SKM-1 (cell line): ENCODE results near the gene NCAM1.

Experiments
- DNase-seq: peaks from one replicate; lab custom pipeline; 2025; ENCODE audit not compliant: unreplicated experiment; lab: John Stamatoyannopoulos, UW

The NCAM1 gene

DNA sequence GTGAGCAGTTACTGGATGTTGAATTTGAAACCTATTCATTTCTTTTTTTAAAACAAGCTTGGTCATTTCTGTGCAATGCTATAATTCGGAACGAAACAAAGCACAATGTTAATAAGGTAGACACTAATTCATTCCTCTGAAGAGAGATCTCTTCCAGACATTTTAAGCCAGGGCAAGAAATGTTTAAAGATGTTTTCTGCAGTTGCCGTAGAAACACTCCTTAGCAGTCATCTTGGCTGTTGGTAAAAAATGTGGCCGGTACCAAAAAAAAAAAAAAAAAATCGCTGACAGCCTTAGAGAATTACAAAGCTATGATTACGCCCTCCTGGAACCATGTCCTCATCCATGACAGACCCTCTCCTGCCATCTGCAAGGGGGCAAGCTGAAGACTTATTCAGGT is 286.7 kb downstream of the NCAM1 start:
- no peak for DNase-seq

DNA sequence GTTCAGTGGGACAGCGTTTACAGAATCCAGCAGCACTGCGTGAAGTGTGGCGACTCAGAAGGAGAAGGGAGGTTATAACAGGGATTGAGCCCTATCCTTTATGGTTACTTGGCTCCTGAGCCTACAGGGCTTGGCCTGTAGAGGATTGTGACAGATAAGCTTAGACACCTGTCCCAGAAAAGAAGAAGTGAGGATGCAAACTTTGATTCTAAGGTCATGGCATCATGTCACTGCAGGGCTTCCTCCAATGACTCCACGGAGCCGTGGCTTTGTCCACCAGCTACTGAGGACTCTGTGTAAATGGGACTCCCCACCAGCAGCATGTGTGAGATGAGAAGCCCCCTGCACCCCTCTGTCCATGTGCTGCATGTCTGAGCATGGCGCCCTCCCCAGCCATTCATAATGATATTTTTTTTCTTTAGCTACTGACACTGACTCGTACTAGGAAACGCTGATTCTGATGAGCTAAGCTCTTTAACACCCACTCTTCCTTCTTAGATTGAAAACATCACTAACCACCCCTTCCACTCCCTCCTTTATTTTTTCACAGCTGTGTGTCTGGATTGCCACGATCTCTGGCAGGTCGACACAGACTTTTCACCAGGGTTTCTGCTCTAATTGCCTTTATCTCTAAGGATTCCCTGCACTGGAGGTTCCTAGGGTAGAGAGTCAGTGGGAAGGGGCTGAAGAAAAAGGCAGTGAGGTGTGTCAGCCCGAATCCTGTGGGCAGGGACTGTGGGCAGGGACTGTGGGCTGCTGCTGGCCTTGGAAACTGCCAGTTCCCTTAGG is 287.7 kb downstream of the NCAM1 start:
- DNase-seq, result no peak

DNA sequence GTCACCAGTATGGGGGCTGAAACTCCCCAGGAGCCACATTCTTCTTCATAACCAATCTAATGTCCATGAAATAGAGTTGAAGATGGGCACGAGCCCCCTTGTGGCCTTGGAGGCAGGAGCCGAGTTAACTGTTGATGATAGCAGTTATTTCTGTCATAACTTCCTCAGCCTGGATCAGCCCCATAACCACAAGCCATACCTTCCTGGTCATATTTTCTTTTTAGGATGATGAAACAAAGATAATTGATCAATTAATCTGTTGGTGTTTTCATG is 288.2 kb downstream of the NCAM1 start:
- DNase-seq, result no peak

DNA sequence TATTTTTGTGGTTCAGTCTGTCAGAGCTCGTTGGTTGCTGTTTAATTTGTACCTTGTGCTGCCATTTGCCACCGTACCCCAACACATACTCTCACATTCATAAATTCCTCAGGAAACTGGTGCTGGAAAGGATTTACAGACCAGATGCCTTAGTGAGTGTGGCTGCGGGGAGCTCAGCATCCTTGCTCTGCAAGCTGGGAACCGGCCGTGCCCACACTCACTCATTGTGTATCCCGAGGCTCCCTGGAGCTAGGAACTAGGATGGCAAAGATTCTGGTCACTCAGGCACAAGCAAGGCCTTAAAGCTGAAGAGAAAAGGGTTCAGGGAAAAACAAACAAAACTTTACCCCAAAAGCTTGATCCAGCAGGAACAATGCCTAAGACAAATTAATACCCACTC is 288.6 kb downstream of the NCAM1 start:
- no peak for DNase-seq

DNA sequence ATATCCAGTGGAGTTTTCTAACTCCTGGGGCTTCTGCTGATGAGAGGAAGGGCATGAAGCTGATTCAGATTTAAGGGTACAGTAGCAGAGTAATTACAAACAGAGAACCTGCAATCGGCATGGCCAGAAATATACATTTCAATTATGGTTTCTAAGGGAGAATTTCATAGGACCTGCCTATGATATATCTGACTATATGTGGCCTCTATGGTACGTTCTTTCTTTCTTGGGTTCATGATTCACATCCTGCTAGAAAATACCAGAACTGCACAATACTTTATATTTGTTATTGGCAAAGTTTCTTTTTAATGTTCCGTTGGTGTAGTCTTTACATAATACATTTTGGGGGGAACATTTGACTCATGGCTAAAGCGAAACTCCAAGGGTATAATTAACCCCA is 290.1 kb downstream of the NCAM1 start:
- no peak for DNase-seq

DNA sequence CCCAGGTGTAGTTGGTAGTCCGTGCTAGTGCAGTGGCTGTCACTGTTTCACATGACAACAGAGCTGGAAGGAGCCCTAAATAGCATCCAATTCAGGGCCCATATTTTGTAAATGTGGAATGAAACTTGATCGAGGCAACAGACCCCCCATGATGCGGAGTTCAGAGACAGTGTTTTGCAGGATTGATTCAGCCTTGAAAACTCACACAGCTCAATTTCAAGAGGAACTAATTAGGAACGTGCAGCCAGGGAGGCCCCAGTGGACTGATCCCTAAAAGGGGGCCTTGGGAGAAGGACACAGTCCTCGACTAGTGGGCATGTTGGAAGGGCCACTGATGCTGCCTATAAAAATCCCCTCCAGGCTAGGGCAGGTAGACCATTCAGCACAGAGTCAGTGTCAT is 292.2 kb downstream of the NCAM1 start:
- no peak for DNase-seq

DNA sequence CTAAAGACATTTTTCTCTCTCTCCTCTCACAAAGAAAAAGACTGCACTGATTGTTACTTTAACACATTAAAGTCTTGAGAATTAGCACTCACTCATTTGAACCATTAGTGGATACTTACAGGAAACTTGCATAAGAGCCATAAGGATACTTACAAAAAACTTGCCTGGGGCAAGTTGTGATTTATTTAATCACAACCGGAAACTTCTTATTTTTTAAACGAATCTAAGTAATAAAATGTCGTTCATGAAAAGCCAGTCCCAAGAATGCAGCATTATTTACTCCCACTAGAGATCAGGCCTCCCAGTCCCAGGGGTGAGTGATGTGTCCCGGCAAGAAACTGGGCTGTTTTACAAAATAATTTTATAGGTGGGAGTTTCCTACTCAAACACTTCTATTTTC is 293.9 kb downstream of the NCAM1 start:
- no peak for DNase-seq

DNA sequence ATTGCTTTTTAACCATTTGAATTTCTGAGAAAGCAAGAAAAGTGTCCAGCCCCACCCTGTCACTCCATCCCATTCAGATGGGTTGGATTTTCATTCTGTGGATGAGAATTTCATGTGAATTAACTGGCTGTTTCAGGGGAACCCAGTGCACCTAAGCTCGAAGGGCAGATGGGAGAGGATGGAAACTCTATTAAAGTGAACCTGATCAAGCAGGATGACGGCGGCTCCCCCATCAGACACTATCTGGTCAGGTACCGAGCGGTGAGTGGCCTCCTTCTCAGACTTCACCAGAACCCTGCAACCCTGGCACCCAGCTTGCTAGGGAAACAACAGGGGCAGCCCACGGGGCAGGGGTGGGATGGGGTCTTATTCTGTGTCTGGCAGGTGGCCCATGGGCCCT is 294.5 kb downstream of the NCAM1 start:
- DNase-seq, result no peak

DNA sequence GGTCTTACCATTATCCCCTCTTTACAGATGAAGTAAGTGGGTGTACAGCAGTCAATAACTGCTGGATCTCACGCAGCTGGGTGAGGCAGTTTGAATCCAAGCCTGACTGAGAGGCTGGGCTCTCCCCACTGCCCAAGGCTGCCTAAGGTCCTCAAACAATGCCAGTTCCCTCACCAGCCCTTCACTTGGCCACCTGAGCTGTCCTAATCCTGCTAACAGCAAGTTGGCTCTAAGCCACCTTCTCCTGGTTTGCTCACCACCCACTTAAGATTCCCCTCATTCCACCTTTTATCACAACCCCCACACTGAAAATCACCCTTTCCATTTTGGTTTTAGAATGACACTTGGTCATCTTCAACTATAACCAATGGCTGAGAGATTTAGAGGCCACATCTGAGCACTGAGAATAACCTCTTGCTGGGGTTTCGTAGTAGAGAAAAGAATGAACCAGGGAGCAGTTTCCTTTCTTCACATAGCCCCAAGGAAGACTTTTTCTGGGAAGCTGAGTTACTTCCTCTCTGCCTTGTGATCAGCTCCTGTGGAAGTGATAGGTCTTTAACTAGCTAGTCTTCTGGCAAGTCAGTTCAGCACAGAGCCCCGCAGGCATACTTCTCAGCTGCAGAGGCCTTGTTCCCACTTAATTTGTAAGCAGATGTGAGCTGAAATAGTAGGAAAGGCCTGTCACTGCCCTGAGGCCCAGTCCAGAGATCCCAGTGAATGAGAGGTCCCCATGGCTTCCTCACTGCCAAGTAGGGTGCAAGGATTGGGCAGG is 295.4 kb downstream of the NCAM1 start:
- no peak for DNase-seq

DNA sequence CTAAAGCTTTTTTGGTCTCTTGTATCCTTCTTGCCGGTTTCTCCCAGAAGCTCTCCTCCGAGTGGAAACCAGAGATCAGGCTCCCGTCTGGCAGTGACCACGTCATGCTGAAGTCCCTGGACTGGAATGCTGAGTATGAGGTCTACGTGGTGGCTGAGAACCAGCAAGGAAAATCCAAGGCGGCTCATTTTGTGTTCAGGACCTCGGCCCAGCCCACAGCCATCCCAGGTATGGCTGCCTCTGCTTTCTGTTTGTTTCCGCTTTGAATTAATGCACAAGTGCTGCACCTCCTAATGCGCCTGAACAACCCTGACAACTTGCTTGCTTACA is 298.8 kb downstream of the NCAM1 start:
- no peak for DNase-seq

DNA sequence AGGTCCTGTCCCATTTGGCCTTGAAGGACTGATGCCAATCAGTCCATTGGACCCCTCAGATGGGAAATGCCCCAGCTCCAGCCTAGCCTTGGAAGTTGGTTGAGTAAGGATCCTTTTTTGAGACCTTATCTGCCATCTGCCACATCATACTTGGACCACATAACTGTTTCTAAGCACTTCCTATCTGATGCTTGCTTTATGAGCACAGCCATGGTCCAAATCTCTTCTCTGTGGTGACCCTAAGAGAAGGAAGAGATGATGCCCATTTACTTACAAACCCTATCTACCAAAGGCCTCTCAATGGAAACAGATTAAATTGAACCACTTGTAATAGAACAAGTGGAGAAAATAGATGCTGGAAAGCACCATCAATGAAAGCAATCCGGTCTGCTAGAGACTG is 299.3 kb downstream of the NCAM1 start:
- no peak for DNase-seq

DNA sequence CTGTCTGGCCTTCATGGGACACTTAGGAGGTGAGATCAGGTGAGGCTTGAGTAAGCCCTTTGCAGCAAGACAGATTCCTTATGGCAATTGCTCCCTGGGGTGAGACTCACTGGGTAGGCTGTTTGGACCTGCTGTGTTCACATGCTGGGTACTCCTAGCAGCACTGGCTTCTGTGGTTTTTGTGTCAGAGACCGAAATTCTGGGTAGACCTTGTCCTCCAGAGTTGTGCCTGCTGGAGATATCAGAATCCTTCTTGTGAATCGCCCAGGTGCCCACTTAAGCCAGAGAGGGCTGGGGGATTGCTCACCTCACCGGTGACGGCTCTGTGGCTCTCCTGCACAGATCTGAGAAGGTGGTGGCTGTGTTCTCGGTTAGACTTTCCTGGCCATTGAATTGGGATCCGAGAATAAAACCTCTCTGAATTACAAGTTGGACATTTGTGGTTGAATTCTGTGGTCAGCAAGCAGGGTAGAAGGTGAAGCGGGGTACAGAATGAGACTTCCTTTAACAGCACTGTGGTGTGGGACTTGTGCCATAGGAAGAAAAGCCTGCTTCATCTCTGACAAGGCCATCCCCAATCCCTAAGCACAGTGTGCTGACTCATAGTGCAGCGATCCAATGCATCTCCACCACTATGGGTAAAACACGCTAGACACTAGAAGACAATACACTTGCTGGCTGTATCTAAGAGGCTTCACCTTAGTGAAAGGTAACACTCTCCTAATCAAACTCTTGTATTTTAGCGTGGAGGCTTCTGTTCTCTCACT is 300.7 kb downstream of the NCAM1 start:
- no peak for DNase-seq

DNA sequence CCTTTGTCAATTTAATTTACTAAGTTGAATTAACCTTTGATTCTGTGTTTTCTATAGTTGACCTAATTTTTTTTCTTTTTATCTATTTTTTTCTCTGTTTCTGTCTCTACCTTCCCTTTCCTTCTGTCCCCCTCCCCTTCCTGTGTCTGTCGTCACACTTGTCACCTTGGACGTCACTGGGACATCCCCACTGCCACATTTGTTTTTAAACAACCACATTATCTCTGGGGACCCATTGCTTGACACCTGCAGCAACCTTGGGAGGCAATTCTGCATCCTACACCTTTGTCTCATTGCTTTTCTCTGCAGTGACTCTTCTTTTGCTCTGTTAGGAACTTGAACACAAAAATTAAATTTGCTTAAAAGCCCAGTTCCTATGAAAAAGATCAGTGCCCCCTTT is 301.4 kb downstream of the NCAM1 start:
- DNase-seq, result no peak

DNA sequence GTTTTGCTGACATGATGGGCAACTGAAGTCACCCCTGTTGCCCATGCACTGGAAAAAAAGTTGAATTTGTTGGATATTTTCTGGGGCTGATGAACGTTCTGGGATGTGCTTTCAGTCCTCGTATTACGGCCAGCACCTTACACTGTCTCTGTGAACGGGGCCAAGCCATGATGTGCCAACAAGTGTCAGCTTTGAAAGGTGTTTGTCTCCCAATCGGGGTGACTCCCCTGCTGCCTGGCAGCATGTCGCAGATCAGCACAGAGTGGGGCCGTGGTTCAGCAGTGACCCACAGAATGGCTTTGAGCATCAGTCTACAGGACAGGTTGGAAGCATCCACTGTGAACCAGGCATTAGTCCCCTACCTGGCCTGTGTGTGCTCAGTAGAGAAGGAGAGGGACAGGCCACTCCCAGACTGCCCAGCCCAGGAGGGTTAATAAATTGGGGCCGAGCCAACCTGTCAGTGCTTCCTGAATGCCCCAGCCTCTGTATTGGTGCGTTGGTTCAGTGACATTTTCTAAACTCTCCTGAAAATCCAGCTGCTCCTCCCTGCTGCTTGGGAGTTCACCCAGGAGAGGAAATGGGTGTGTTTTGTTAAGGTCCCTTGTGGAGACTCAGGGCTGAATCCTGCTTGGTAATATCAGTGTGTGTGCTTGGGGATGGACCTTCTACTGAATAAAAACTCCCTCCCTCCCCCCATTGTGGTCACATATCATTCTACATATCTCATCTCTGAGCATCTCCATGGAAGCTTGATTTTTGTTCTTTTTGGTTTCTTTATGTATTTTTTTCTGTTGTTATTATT is 302.4 kb downstream of the NCAM1 start:
- DNase-seq, result no peak

DNA sequence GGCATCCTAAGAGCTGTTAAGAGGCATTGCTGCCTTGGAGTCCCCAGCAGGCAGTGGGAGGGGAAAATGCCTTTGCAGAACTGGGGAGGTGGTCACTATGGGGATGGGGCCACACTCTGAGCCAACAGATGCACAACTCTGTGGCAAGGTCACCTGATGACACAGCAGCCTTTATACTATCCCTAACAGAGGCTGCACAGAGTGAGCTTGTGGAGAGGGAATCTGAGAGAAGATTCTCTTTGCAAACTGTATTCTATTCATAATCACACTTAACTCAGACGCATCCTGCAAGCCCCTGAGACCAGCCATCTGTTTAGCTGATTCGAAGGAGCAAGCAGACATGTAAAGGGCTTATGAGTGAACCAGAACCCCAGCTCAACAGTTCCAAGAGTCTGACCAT is 304.1 kb downstream of the NCAM1 start:
- no peak for DNase-seq

DNA sequence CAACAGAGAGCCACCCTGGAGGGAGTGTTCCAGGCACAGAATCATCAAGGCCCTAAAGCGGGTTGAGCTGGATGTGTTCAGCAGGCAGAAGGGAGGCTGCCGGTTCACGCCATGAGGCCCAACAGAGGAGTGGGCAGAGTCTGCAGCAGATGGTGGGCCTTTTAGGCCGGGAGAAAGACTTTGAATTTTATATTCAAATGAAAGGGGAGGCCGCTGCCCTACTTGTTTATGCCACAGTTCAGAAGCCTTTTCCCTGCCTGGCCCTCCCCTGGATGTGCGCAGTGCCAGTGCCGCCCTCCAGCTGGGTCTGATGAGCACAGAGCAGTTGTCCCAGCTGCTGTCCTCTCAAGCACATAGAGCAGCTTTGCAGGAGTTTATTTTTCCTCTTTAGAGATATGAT is 306.3 kb downstream of the NCAM1 start:
- DNase-seq, result no peak

DNA sequence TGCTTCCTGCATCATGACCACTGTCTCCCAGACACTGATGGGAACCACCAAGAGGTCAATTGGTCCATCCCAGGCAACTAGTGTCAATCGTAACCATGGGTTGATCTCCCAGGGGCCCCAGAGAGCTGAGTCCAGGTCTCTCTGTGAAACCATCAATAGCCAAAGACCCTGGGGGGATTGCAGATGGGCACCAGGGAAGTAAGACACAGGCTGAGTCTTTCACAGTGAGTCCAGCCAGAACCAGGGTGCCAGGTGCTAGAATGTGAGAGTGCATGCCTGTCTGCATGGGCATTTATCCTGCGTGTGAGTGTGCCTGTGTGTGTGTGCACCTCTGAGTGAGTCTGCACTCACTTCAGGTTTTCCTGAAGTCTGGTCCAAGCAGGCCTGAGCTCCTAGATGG is 307.9 kb downstream of the NCAM1 start:
- DNase-seq, result no peak

DNA sequence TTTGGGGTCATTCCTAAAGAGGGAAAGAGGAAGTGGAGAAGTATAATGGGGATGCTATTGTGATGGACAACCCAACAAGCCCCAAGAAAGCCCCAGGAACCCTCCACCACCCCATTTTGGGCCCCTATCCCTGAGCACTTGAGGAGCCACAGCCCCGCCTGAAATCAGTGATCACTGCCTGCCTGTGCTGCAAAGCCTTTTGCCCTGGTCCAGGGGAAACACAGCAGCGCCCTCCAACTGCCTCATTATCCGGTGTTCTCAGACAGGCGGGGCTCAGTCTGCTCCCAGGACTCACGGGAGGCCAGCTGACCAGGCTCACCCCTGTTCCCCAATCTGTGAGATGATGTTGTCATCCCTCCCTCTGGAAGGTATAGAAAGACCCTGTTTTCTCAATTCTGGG is 308.4 kb downstream of the NCAM1 start:
- DNase-seq, result no peak

DNA sequence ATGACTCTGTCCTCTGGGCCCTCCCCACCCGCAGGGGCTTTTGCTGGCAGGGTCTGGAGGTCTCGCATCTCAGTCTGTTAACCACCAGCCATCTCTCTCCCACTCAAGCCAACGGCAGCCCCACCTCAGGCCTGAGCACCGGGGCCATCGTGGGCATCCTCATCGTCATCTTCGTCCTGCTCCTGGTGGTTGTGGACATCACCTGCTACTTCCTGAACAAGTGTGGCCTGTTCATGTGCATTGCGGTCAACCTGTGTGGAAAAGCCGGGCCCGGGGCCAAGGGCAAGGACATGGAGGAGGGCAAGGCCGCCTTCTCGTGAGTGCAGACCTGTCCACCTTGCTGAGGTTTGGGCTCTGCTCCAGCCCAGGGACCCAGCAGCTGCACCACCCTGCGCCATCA is 308.9 kb downstream of the NCAM1 start:
- DNase-seq, result no peak

DNA sequence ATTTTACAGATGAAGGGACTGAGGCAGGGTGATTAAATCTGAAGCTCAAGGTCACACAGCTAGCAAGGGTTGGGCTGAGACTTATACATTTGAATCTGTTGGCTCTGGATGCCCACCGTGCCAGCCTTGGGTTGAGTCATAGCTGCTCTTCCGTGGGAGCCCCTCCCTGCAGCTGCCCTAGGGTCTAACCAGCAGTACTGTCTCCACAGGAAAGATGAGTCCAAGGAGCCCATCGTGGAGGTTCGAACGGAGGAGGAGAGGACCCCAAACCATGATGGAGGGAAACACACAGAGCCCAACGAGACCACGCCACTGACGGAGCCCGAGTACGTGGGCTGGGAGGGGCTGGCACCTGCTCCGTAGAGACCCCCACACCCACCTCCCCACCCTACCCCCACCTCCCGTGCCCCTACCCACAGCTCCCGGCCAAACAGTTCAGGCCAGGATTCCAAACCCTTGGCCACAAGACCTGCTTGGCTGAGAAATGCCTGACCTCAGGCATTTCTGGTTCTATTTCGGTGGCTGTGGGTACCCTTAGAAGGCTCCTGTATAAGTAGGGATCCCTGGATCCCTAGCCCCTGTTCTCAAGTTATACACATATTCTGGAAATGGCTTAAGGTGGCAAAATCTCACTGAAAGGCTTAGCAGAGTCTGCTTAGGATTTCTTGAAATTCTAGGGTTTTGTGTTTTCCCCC is 310.5 kb downstream of the NCAM1 start:
- no peak for DNase-seq

DNA sequence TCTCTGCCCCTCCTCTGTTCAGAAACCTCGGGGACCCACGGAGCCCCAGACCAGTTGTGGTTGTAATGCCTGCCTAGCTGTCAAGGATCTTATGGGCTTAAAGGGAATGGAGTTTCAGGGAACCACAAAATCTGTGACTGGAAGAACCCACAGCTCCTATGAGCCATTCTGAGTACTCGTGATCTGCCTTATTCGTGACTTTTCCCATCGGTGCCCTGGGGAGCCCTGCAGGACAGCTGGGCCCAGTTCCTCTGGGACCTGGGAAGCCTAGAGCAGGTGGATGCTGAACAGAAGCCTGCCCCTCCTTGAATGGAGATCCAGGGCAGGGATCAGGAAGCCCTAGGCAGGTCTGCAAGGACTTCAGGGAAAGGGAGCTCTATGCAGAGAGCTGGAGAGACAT is 311.1 kb downstream of the NCAM1 start:
- no peak for DNase-seq
